Spleen (tissue), 11 donors: ENCODE measurements around the gene TMEM236. TPM values are rescaled to one million over a fixed set of nuclear protein-coding genes. Genes with fewer than 3 reads are reported as not detected.
A peak's percentile ranks its signal among the peaks of the same experiment; 100 is the strongest.

Experiments used
- DNase-seq: peaks from one replicate; pipeline ENCODE4 v3.0.0-alpha.2; 2020
- H3K27ac ChIP-seq, 8 donors: fragments of 200-600 bp; sonication (generic) in 7 of 8; 1 replicate in 4 of 8; 2 replicates in 4 of 8; pipeline versions ENCODE4 v1.5.0 to v1.8.0; 2016 to 2021; ENCODE audit warnings: inconsistent platforms in 4 of 8, mild to moderate bottlenecking in 4 of 8, moderate library complexity in 1 of 8
- H3K27me3 ChIP-seq, 7 donors: fragments of 200-600 bp; sonication (generic) in 6 of 7; replicated peaks in 1 of 7; 1 replicate in 4 of 7; 2 replicates in 3 of 7; pipeline versions ENCODE4 v1.5.0 to v1.8.0; 2016 to 2021; ENCODE audit warnings: inconsistent platforms in 3 of 7, mild to moderate bottlenecking in 1 of 7
- H3K36me3 ChIP-seq, 6 donors: fragments of 200-600 bp; sonication (generic) in 5 of 6; 1 replicate in 4 of 6; 2 replicates in 2 of 6; pipeline versions ENCODE4 v1.5.0 to v1.8.0; 2016 to 2021; ENCODE audit warnings: inconsistent platforms in 2 of 6
- H3K4me1 ChIP-seq, 6 donors: fragments of 200-600 bp; sonication (generic) in 5 of 6; 1 replicate in 3 of 6; 2 replicates in 3 of 6; pipeline versions ENCODE4 v1.5.0 to v1.8.0; 2016 to 2021; ENCODE audit warnings: inconsistent platforms in 3 of 6
- H3K4me3 ChIP-seq, 8 donors: fragments of 200-600 bp; sonication (generic) in 7 of 8; 1 replicate in 4 of 8; 2 replicates in 4 of 8; pipeline versions ENCODE4 v1.5.0 to v1.8.0; 2016 to 2021; ENCODE audit warnings: inconsistent platforms in 4 of 8, mild to moderate bottlenecking in 4 of 8, moderate library complexity in 2 of 8
- H3K9me3 ChIP-seq, 8 donors: fragments of 200-600 bp; sonication (generic) in 7 of 8; 1 replicate in 4 of 8; 2 replicates in 4 of 8; pipeline versions ENCODE4 v1.5.0 to v1.8.0; 2016 to 2021; ENCODE audit warnings: inconsistent platforms in 4 of 8
- POLR2A ChIP-seq, 3 donors: fragments of 450-650 bp; IDR thresholded peaks; one replicate each; pipeline ENCODE4 v1.5.1; 2017; ENCODE audit warnings: antibody characterized with exemption in 3 of 3, mild to moderate bottlenecking in 1 of 3
- POLR2AphosphoS5 ChIP-seq, 3 donors: sonication (generic); formaldehyde crosslinking; IDR thresholded peaks; one replicate each; pipeline ENCODE4 v1.5.1; 2017; ENCODE audit warnings: antibody characterized with exemption in 3 of 3
- WGBS, 5 donors: extraction: QIAGEN DNeasy Blood & Tissue Kit in 3 of 5; methylation state at CpG; one replicate each; pipeline versions ENCODE4 v1.1.5 to v1.1.7; 2013 to 2018; 5-methylcytosine and 5-hydroxymethylcytosine counted together
- intact Hi-C: fragments of 100-400 bp; cut with DNase I; formaldehyde crosslinking; loops from one replicate; pipeline ENCODE4 v1.15.0; 2023; ENCODE audit warnings: low total_unique reads
- microRNA-seq, 3 donors: library from miRNA; unstranded; fragments of <30 nt; microRNA quantifications; one replicate each; pipeline versions ENCODE4 to v1.1.0, GENCODE V29; 2019 to 2020
- polyA plus RNA-seq, 3 donors: library from polyadenylated mRNA; stranded (reverse); fragments of 200-250 nt; gene quantifications; one replicate each; pipeline ENCODE4 v1.2.1, GENCODE V29; 2013
- small RNA-seq, 4 donors: library from RNA; depleted of rRNA; stranded (forward); fragments of <200 nt; gene quantifications; one replicate each; pipeline ENCODE3, GENCODE V24; 2016
- total RNA-seq, 7 donors: library from RNA; depleted of rRNA in 3 of 7; stranded (reverse); fragments of >200 nt in 3 of 7; fragmentation: NEBNext Ultra II Directional in 4 of 7; extraction: Animal tissue kit (Norgen Biotek cat#: 25700) in 4 of 7; gene quantifications; one replicate each; pipeline versions ENCODE4 v1.1.0 to v1.2.1, GENCODE V29; 2016 to 2021
- TF ChIP-seq, protein P1 (sequence below), 11 experiments: fragments of 200-600 bp in 7 of 11; fragments of 450-650 bp in 4 of 11; sonication (generic) in 4 of 11; IDR thresholded peaks in 8 of 11; conservative IDR thresholded peaks in 3 of 11; 1 replicate in 7 of 11; 2 replicates in 4 of 11; pipeline versions ENCODE4 v1.4.0 to v1.8.0; 2016 to 2021; ENCODE audit warnings: antibody characterized with exemption in 11 of 11, inconsistent platforms in 4 of 11, mild to moderate bottlenecking in 1 of 11
- donor health status: healthy with polysubstance abuse.
- donor health status: DM: no; HTN: no; CAD: no; lungs with moderate emphysema.
- donor health status: DM: no; HTN: no; CAD: no.
- donor health status: Bipolar disorder and iron deficiency.
- donor health status: healthy.
- donor health status: DM: no; HTN: no; CAD: no.
- donor health status: DM: yes; HTN: yes; CAD: no.

TMEM236 gene
- total and polyA plus RNA-seq, 10 donors: 0.09 to 1.9 (median 0.62) TPM

DNA sequence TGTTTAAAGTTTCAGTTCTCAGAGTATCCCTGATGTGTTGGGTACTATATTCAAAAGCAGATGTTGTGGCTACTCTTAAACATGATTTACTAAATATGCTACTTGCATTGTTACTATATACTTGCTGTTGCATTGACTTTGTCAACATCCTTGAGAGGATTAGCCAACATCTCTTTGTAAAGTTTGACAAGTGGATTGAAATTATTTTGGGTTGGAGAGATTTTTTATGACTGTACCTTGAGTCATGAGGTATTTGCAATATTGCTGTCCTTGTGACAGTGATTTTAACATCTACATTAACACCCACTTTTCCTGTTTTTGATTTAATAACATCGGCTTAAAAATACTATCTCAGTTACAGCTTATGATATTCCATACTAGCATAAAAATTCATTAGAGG is 89.0 kb downstream of the TMEM236 start:
- Histone ChIP-seq H3K36me3 (peaks cover 0 to 18% (median 0%) of the 10 kb centered on the region in 6 donors), H3K4me3 (no peak overlapping the region), H3K27me3 (peaks cover 0 to 4% (median 0%) of the 10 kb centered on the region in 7 donors), H3K27ac (no peak overlapping the region), H3K9me3 (no peaks in the 10 kb centered on the region), H3K4me1 (peaks cover 7 to 34% (median 26%) of the 10 kb centered on the region in 6 donors)
- TF ChIP-seq POLR2AphosphoS5 (IDR thresholded peaks at IDR 0.05): no peak
- DNase-seq: no peak
- WGBS, 5 donors: 64 to 80% (median 73%) methylated on average over 1 of the region's 1 CpG
- intact Hi-C loops: no loop called here

DNA sequence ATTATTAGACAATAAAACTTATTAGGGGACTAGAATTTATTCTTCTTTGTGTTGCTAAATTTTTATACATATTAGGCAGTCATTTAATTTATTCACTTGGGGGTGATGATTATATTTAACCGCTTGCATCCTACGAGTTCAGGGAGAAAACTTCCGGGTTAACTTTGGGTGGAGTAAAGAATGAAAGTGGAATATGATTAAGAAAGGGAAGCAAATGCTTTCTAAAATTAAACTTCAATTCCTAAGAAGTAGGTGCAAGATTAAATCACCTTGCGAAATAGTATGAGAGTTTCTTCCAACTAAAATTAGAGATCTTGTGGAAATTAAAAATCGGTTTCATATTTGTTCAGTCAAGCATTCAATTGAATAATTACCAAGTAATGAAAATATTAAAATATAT is 90.6 kb downstream of the TMEM236 start:
- Histone ChIP-seq H3K36me3 (peaks cover 0 to 22% (median 0%) of the 10 kb centered on the region in 6 donors), H3K9me3 (no peaks in the 10 kb centered on the region), H3K4me1 (peaks cover 7 to 22% (median 15%) of the 10 kb centered on the region in 6 donors), H3K27ac (no peak overlapping the region), H3K27me3 (no peaks in the 10 kb centered on the region), H3K4me3 (no peak overlapping the region)
- 78 to 83% (median 81%) methylated on average over 5 of the region's 5 CpGs for WGBS, 5 donors
- no peak for DNase-seq
- intact Hi-C loops: no loop called here
- TF ChIP-seq POLR2A (IDR thresholded peaks at IDR 0.05) (no peak), POLR2AphosphoS5 (IDR thresholded peaks at IDR 0.05) (no peak)
- TF ChIP-seq, protein P1, sequence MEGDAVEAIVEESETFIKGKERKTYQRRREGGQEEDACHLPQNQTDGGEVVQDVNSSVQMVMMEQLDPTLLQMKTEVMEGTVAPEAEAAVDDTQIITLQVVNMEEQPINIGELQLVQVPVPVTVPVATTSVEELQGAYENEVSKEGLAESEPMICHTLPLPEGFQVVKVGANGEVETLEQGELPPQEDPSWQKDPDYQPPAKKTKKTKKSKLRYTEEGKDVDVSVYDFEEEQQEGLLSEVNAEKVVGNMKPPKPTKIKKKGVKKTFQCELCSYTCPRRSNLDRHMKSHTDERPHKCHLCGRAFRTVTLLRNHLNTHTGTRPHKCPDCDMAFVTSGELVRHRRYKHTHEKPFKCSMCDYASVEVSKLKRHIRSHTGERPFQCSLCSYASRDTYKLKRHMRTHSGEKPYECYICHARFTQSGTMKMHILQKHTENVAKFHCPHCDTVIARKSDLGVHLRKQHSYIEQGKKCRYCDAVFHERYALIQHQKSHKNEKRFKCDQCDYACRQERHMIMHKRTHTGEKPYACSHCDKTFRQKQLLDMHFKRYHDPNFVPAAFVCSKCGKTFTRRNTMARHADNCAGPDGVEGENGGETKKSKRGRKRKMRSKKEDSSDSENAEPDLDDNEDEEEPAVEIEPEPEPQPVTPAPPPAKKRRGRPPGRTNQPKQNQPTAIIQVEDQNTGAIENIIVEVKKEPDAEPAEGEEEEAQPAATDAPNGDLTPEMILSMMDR (IDR thresholded peaks at IDR 0.05 in 8 of 11, conservative IDR thresholded peaks at IDR 0.05 in 3 of 11): no peak

DNA sequence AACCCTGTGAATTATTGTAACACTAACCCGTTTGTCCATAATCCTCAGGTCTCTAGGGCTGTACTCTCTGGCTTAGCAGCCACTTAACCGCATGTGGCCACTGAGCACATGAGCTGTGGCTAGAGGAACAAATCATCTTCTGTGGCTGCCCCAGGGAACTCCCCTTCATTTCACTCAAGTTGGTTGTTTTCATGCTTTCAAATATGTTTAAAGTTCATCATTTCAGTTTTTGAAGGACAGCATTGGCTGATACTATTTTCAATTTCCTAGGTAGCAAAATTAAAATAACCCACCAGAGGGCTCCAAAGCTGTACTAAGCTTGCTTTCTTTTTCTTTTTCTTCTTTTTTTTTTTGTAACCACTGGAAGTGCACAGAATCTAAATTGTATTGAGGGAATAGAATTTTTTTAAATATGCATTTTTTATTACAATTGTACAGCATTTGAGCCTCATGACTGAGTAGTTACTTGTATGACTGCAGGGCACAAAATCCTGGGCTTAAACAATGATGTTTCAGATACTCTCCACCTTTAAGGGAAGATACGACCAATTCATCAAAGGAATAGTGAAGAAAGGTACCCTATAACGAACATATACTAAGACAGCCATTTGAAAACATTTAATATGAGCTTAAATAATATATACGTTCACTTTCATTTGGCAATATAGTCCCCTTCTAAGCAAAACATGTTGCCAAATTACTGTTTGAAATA is 95.7 kb downstream of the TMEM236 start:
- peaks cover 0 to 35% (median 0%) of the 10 kb centered on the region in 6 donors for H3K36me3 ChIP-seq
- no peak for DNase-seq
- no peak for TF ChIP-seq POLR2A (IDR thresholded peaks at IDR 0.05)
- TF ChIP-seq, protein P1 (IDR thresholded peaks at IDR 0.05 in 8 of 11, conservative IDR thresholded peaks at IDR 0.05 in 3 of 11): peak in 5 of 11 experiments; percentile 14 to 40 (median 22)
- H3K27me3 ChIP-seq: no peaks in the 10 kb centered on the region
- H3K4me1 ChIP-seq: peaks cover 0 to 23% (median 6%) of the 10 kb centered on the region in 6 donors
- WGBS, 5 donors: 59 to 81% (median 65%) methylated on average over 5 of the region's 5 CpGs
- no peaks in the 10 kb centered on the region for H3K9me3 ChIP-seq
- no peak overlapping the region for H3K4me3 ChIP-seq
- peak overlapping the region in 1 of 8 donors; percentile 8 for H3K27ac ChIP-seq
- intact Hi-C loops: no loop called here

DNA sequence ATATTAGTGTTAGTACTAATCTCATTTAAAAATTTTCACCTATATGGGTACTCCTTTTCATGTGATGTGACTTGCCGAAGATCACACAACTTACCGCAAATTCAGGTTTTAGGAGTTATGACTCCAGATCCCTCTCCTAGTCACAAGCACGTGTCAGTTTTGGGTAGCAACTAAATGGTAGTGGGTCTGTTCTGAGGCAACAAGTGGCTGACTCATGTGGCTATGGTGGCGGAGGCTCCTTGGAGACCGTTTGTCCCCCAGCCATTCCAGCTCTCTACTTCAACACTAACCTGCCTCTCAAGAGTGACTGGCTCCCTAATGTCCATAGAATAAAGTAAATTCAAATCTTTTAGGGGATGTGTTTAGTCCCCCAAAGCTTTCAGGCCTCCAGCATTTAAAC is 96.6 kb downstream of the TMEM236 start:
- Histone ChIP-seq H3K4me3 (no peak overlapping the region), H3K27ac (no peak overlapping the region), H3K27me3 (no peaks in the 10 kb centered on the region), H3K4me1 (peaks cover 0 to 23% (median 6%) of the 10 kb centered on the region in 6 donors), H3K9me3 (no peaks in the 10 kb centered on the region), H3K36me3 (peaks cover 0 to 37% (median 0%) of the 10 kb centered on the region in 6 donors)
- intact Hi-C loops: no loop called here
- TF ChIP-seq POLR2A (IDR thresholded peaks at IDR 0.05) (no peak), POLR2AphosphoS5 (IDR thresholded peaks at IDR 0.05) (no peak)
- TF ChIP-seq, protein P1 (IDR thresholded peaks at IDR 0.05 in 8 of 11, conservative IDR thresholded peaks at IDR 0.05 in 3 of 11): no peak
- WGBS, 5 donors: 75 to 85% (median 80%) methylated on average over 5 of the region's 5 CpGs
- no peak for DNase-seq

Small RNAs within 50 kb of the gene (microRNA-seq; reads per million reads assigned to microRNA genes)
- gene MIR511: 30.8 to 47.7 (median 37.2) reads per million in 3 donors

Small RNAs within 50 kb of the gene (small RNA-seq; reads per million reads assigned to genes)
- 3.2 to 4.1 (median 3.7) reads per million in 4 donors for gene MIR511

Other genes starting within 250 kb of the TMEM236 start
- gene HACD1, start 134.8 kb upstream of the TMEM236 start, total RNA-seq: 1 to 10 TPM; 2.8 to 4.9 (median 3.5) TPM
- 1 to 10 TPM; 3.2 to 4.2 (median 3.8) TPM for gene HACD1, start 134.8 kb upstream of the TMEM236 start, polyA plus RNA-seq
- gene STAM, start 108.0 kb upstream of the TMEM236 start, total RNA-seq: 10 to 100 TPM; 19.0 to 28.6 (median 22.2) TPM
- 1 to 10 TPM; 5.6 to 7.9 (median 6.3) TPM for gene STAM, start 108.0 kb upstream of the TMEM236 start, polyA plus RNA-seq
- 100 to 1,000 TPM in 6 of 7 donors, 10 to 100 TPM in 1; 88.8 to 370 (median 151) TPM for gene MRC1, start 57.1 kb downstream of the TMEM236 start, total RNA-seq
- gene MRC1, start 57.1 kb downstream of the TMEM236 start, polyA plus RNA-seq: 10 to 100 TPM in 2 of 3 donors, 1 to 10 TPM in 1; 9.9 to 20.9 (median 10.8) TPM
- gene SLC39A12, start 199.7 kb downstream of the TMEM236 start, total RNA-seq: under 1 TPM in 5 of 7 donors, not detected in 2; 0.10 to 0.37 (median 0.20) TPM
- gene SLC39A12, start 199.7 kb downstream of the TMEM236 start, polyA plus RNA-seq: under 1 TPM; 0.06 to 0.10 (median 0.09) TPM